Right forelimb (tissue), 1 donor: ENCODE results near the gene UBN2.

Experiments
- DNase-seq: peaks from one replicate; pipeline ENCODE4 v3.0.0-alpha.2; 2018

Gene UBN2

GRCh38 chr7:139232904-139233303 lies 1.9 kb downstream of the UBN2 start:
- DNase-seq, result no peak

GRCh38 chr7:139241258-139241657 lies 10.2 kb downstream of the UBN2 start:
- no peak for DNase-seq

GRCh38 chr7:139242741-139243281 lies 11.8 kb downstream of the UBN2 start:
- no peak for DNase-seq

GRCh38 chr7:139245401-139245800 lies 14.4 kb downstream of the UBN2 start:
- no peak for DNase-seq

- DNase-seq, result no peak
Measured at GRCh38 chr7:139246494-139246893, 15.5 kb downstream of the UBN2 start.

GRCh38 chr7:139246905-139247304 lies 15.9 kb downstream of the UBN2 start:
- DNase-seq, result no peak

GRCh38 chr7:139249179-139249810 lies 18.3 kb downstream of the UBN2 start:
- DNase-seq, result no peak

- no peak for DNase-seq
Measured at GRCh38 chr7:139252451-139252850, 21.4 kb downstream of the UBN2 start.

GRCh38 chr7:139254281-139254680 lies 23.2 kb downstream of the UBN2 start:
- DNase-seq, result no peak

GRCh38 chr7:139254728-139255127 lies 23.7 kb downstream of the UBN2 start:
- DNase-seq, result no peak

- DNase-seq, result no peak
Measured at GRCh38 chr7:139255290-139255689, 24.3 kb downstream of the UBN2 start.

GRCh38 chr7:139259142-139259541 lies 28.1 kb downstream of the UBN2 start:
- no peak for DNase-seq

- DNase-seq, result no peak
Measured at GRCh38 chr7:139264220-139264619, 33.2 kb downstream of the UBN2 start.

GRCh38 chr7:139265673-139266072 lies 34.6 kb downstream of the UBN2 start:
- no peak for DNase-seq

GRCh38 chr7:139271718-139272628 lies 40.9 kb downstream of the UBN2 start:
- DNase-seq, result no peak

- no peak for DNase-seq
Measured at GRCh38 chr7:139284252-139284896, 53.3 kb downstream of the UBN2 start.

- DNase-seq, result no peak
Measured at GRCh38 chr7:139286144-139286543, 55.1 kb downstream of the UBN2 start.

GRCh38 chr7:139292821-139293220 lies 61.8 kb downstream of the UBN2 start:
- DNase-seq, result no peak

GRCh38 chr7:139293534-139293933 lies 62.5 kb downstream of the UBN2 start:
- no peak for DNase-seq

GRCh38 chr7:139294241-139294640 lies 63.2 kb downstream of the UBN2 start:
- DNase-seq, result no peak

GRCh38 chr7:139294951-139295575 lies 64.0 kb downstream of the UBN2 start:
- no peak for DNase-seq

GRCh38 chr7:139297795-139298194 lies 66.8 kb downstream of the UBN2 start:
- no peak for DNase-seq

GRCh38 chr7:139299296-139299695 lies 68.3 kb downstream of the UBN2 start:
- no peak for DNase-seq
